HCT116 (cell line): ENCODE data around the gene TMEM121. TPM values are rescaled to one million over a fixed set of nuclear protein-coding genes. Genes with fewer than 3 reads are reported as not detected.

Experiments
- ATAC-seq: fragments of 200-7000 bp; cut with Tn5 transposase; 2 replicates; pipeline ENCODE4 v1.9.1; 2020; ENCODE audit warnings: mild to moderate bottlenecking, moderate library complexity
- BruUV-seq: library from RNA; stranded (reverse); fragments of 400-500 nt; replicated peaks from 2 replicates; lab custom pipeline; 2021; lab: Mats Ljungman, UMichigan
- CTCF ChIA-PET: fragments of 300-600 bp; sonication (Branson Sonifier 250); formaldehyde crosslinking; loops from one replicate; lab custom pipeline; 2021; ENCODE audit warnings: antibody characterized with exemption; lab: Charles Lee
- POLR2A ChIA-PET: fragments of 300-600, 350-600 bp; sonication (Branson Sonifier 250); formaldehyde crosslinking; loops from one replicate; lab custom pipeline; 2021; ENCODE audit warnings: antibody characterized with exemption; lab: Charles Lee
- RAD21 ChIA-PET, 2 experiments: fragments of 300-600 bp; sonication (Branson Sonifier 250); formaldehyde crosslinking; loops; one replicate each; lab custom pipeline; 2023; ENCODE audit warnings: low total read pairs in 2 of 2; ENCODE audit not compliant: uncharacterized antibody in 2 of 2, unreplicated experiment in 2 of 2, low non-redundant PET in 1 of 2; lab: Charles Lee
- DNase-seq: peaks from one replicate; pipeline ENCODE4 v3.0.0-alpha.2; 2010; ENCODE audit warnings: low read depth, low spot score
- H2AFZ ChIP-seq: fragments of 200-600 bp; shearing (Covaris generic), sonication (generic); 2 replicates; pipeline ENCODE4 v1.6.1; 2017; ENCODE audit warnings: low read depth, mixed run types, mixed read lengths, antibody characterized with exemption, low read length; ENCODE audit not compliant: poor library complexity, severe bottlenecking
- H3K27ac ChIP-seq: 2 replicates; pipeline ENCODE4 v1.5.1; 2012; ENCODE audit warnings: low read depth, low read length
- H3K27me3 ChIP-seq: fragments of 200-600 bp; sonication (generic); 2 replicates; pipeline ENCODE4 v1.6.1; 2016; ENCODE audit warnings: mixed run types, low read length, mixed read lengths; ENCODE audit not compliant: insufficient read depth
- H3K36me3 ChIP-seq, 2 experiments: fragments of 200-500 bp in 1 of 2; fragments of 200-600 bp in 1 of 2; sonication (Bioruptor generic) in 1 of 2; sonication (generic) in 1 of 2; 2 replicates each; pipeline versions ENCODE4 v1.5.1 to v1.6.1; 2014 to 2016; ENCODE audit warnings: low read length in 2 of 2, inconsistent platforms in 1 of 2, mixed read lengths in 1 of 2, mixed run types in 1 of 2; ENCODE audit not compliant: insufficient read depth in 2 of 2, control insufficient read depth in 1 of 2
- H3K4me1 ChIP-seq, 2 experiments: fragments of 200-600 bp in 1 of 2; sonication (generic) in 1 of 2; 2 replicates each; pipeline versions ENCODE4 v1.5.1 to v1.6.1; 2012 to 2017; ENCODE audit warnings: low read length in 2 of 2, inconsistent platforms in 1 of 2, mild to moderate bottlenecking in 1 of 2, mixed read lengths in 1 of 2, mixed run types in 1 of 2, moderate library complexity in 1 of 2; ENCODE audit not compliant: insufficient read depth in 2 of 2, control insufficient read depth in 1 of 2
- H3K4me2 ChIP-seq: fragments of 200-600 bp; sonication (generic); 2 replicates; pipeline ENCODE4 v1.6.1; 2017; ENCODE audit warnings: mixed run types, low read length, mixed read lengths
- H3K4me3 ChIP-seq, 2 experiments: fragments of 200-600 bp in 1 of 2; sonication (generic) in 1 of 2; replicated peaks in 1 of 2; 2 replicates each; pipeline ENCODE4 v1.5.1; 2011 to 2016; ENCODE audit warnings: low read length in 2 of 2, control low read depth in 1 of 2, low read depth in 1 of 2, mild to moderate bottlenecking in 1 of 2, mixed read lengths in 1 of 2, mixed run types in 1 of 2
- H3K79me2 ChIP-seq: fragments of 200-600 bp; sonication (generic); 2 replicates; pipeline ENCODE4 v1.6.1; 2017; ENCODE audit warnings: mild to moderate bottlenecking, mixed run types, low read length, moderate library complexity, mixed read lengths; ENCODE audit not compliant: insufficient read depth
- H3K9ac ChIP-seq: fragments of 200-600 bp; sonication (generic); 2 replicates; pipeline ENCODE4 v1.6.1; 2016; ENCODE audit warnings: low read length, mixed read lengths
- H3K9me2 ChIP-seq: fragments of 200-600 bp; sonication (generic), shearing (Covaris generic); 2 replicates; pipeline ENCODE4 v1.6.1; 2017; ENCODE audit warnings: mixed run types, mild to moderate bottlenecking, moderate library complexity; ENCODE audit not compliant: insufficient read depth
- H3K9me3 ChIP-seq, 2 experiments: fragments of 200-500 bp in 1 of 2; fragments of 200-600 bp in 1 of 2; sonication (Bioruptor generic) in 1 of 2; sonication (generic) in 1 of 2; 2 replicates each; pipeline ENCODE4 v1.6.1; 2014 to 2017; ENCODE audit warnings: low read length in 2 of 2, mixed read lengths in 2 of 2, inconsistent platforms in 1 of 2, low read depth in 1 of 2, mild to moderate bottlenecking in 1 of 2, mixed run types in 1 of 2, moderate library complexity in 1 of 2; ENCODE audit not compliant: control insufficient read depth in 1 of 2, insufficient read depth in 1 of 2
- H4K20me1 ChIP-seq: fragments of 200-600 bp; sonication (generic), shearing (Covaris generic); 2 replicates; pipeline ENCODE4 v1.6.1; 2017; ENCODE audit warnings: mixed run types, mild to moderate bottlenecking, moderate library complexity; ENCODE audit not compliant: insufficient read depth
- CBX3 ChIP-seq: IDR thresholded peaks from 2 replicates; pipeline ENCODE4 v1.6.1; 2012; ENCODE audit warnings: low read depth
- CEBPB ChIP-seq: IDR thresholded peaks from 2 replicates; pipeline ENCODE4 v1.6.1; 2012; ENCODE audit warnings: low read depth
- ELF1 ChIP-seq: IDR thresholded peaks from 2 replicates; pipeline ENCODE4 v1.6.1; 2012; ENCODE audit warnings: low read depth, borderline replicate concordance
- EZH2 ChIP-seq: fragments of 200-600 bp; sonication (generic); IDR thresholded peaks from 2 replicates; pipeline ENCODE4 v1.6.1; 2017; ENCODE audit warnings: antibody characterized with exemption, mixed run types
- FOSL1 ChIP-seq: IDR thresholded peaks from 2 replicates; pipeline ENCODE4 v1.6.1; 2012; ENCODE audit warnings: low read depth
- JUND ChIP-seq: IDR thresholded peaks from 2 replicates; pipeline ENCODE4 v1.6.1; 2012
- POLR2AphosphoS5 ChIP-seq: IDR thresholded peaks from 2 replicates; pipeline ENCODE4 v1.6.1; 2011; ENCODE audit warnings: mild to moderate bottlenecking, low read depth, low read length, moderate library complexity
- REST ChIP-seq: IDR thresholded peaks from 2 replicates; pipeline ENCODE4 v1.6.1; 2012; ENCODE audit warnings: low read depth
- SIN3A ChIP-seq: IDR thresholded peaks from 2 replicates; pipeline ENCODE4 v1.6.1; 2012; ENCODE audit warnings: low read depth
- SP1 ChIP-seq: IDR thresholded peaks from 2 replicates; pipeline ENCODE4 v1.6.1; 2012; ENCODE audit warnings: low read depth
- SRF ChIP-seq: IDR thresholded peaks from 2 replicates; pipeline ENCODE4 v1.6.1; 2012; ENCODE audit warnings: low read depth
- TCF7L2 ChIP-seq: IDR thresholded peaks from 2 replicates; pipeline ENCODE4 v1.7.0; 2011; ENCODE audit warnings: borderline replicate concordance, inconsistent platforms; ENCODE audit not compliant: insufficient read depth, insufficient read length; ENCODE audit errors: extremely low read depth
- ZFX ChIP-seq: fragments of 450-650 bp; IDR thresholded peaks from 2 replicates; pipeline ENCODE4 v1.6.1; 2017
- ZNF274 ChIP-seq: fragments of 200-500 bp; sonication (Bioruptor generic); IDR thresholded peaks from 2 replicates; pipeline ENCODE4 v1.6.1; 2014; ENCODE audit warnings: mild to moderate bottlenecking, low read depth, low read length, inconsistent platforms
- intact Hi-C: fragments of 100-400 bp; cut with micrococcal nuclease; formaldehyde crosslinking; loops from 2 replicates; pipeline ENCODE4 v1.10.0; 2022
- total RNA-seq: library from RNA; stranded (reverse); gene quantifications from one replicate; pipeline ENCODE4 v1.2.1, GENCODE V29; 2021; ENCODE audit not compliant: unreplicated experiment
- TF ChIP-seq, protein P1 (sequence below), 3 experiments: fragments of 200-600 bp in 1 of 3; sonication (generic) in 1 of 3; IDR thresholded peaks in 2 of 3; conservative IDR thresholded peaks in 1 of 3; 2 replicates each; pipeline ENCODE4 v1.5.1; 2012 to 2017; ENCODE audit warnings: low read depth in 2 of 3, low read length in 2 of 3, antibody characterized with exemption in 1 of 3, borderline replicate concordance in 1 of 3, control low read depth in 1 of 3, mild to moderate bottlenecking in 1 of 3, mixed read lengths in 1 of 3, mixed run types in 1 of 3, moderate library complexity in 1 of 3; ENCODE audit not compliant: insufficient read depth in 1 of 3
- TF ChIP-seq, protein P2 (sequence below): IDR thresholded peaks from 2 replicates; pipeline ENCODE4 v1.6.1; 2012
- TF ChIP-seq, protein P3 (sequence below): IDR thresholded peaks from 2 replicates; pipeline ENCODE4 v1.6.1; 2012

TMEM121 gene
- total RNA-seq, 1 experiment from 2014 or later = 5.5 TPM

DNA sequence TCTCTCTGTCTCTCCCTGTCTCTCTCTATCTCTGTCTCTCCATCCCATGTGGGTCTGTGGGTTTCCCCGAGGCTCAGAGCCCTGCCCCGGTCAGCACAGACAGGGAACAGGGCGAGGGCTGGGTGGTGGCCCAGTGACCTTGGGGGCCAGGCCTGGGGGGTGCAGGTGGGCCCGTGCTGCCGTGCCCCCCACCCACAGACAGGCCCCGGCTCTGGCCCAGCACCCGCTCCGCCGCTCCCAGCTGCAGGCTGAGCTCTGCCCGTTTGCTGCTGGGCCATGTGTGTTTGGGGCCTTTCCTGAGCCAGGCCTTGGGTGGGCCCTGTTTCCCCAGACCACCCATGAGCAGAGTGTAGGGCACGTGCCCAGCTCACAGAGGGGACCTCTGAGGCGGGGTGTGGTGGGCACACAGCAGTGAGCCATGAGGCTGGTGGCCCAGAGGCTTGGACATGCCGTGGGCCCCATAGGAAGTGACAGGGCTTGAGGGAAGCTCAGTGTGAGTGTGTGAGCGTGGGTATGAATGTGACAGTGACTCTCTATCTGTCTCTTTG is 51.0 kb downstream of the TMEM121 start:
- no peak overlapping the region for H3K27ac ChIP-seq
- no peak overlapping the region for H3K4me2 ChIP-seq
- intact Hi-C loops = no loop called here
- RAD21 ChIA-PET = no interaction called here
- H3K27me3 ChIP-seq = no peaks in the 10 kb centered on the region
- no peaks in the 10 kb centered on the region for H3K9me3 ChIP-seq
- TF ChIP-seq FOSL1 (no peak), CBX3 (no peak), POLR2AphosphoS5 (no peak), TCF7L2 (no peak), SRF (no peak), ZFX (no peak), ELF1 (no peak), JUND (no peak), ZNF274 (no peak), SIN3A (no peak), SP1 (no peak), REST (no peak), EZH2 (no peak), CEBPB (no peak)
- TF ChIP-seq, protein P1, sequence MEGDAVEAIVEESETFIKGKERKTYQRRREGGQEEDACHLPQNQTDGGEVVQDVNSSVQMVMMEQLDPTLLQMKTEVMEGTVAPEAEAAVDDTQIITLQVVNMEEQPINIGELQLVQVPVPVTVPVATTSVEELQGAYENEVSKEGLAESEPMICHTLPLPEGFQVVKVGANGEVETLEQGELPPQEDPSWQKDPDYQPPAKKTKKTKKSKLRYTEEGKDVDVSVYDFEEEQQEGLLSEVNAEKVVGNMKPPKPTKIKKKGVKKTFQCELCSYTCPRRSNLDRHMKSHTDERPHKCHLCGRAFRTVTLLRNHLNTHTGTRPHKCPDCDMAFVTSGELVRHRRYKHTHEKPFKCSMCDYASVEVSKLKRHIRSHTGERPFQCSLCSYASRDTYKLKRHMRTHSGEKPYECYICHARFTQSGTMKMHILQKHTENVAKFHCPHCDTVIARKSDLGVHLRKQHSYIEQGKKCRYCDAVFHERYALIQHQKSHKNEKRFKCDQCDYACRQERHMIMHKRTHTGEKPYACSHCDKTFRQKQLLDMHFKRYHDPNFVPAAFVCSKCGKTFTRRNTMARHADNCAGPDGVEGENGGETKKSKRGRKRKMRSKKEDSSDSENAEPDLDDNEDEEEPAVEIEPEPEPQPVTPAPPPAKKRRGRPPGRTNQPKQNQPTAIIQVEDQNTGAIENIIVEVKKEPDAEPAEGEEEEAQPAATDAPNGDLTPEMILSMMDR (IDR thresholded peaks at IDR 0.05 in 2 of 3, conservative IDR thresholded peaks at IDR 0.05 in 1 of 3; ENCODE audit: borderline replicate concordance in 1 of 3, insufficient read depth in 1 of 3, low read depth in 2 of 3, low read length in 2 of 3) = no peak
- TF ChIP-seq, protein P2, sequence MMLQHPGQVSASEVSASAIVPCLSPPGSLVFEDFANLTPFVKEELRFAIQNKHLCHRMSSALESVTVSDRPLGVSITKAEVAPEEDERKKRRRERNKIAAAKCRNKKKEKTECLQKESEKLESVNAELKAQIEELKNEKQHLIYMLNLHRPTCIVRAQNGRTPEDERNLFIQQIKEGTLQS = no peak
- TF ChIP-seq, protein P3, sequence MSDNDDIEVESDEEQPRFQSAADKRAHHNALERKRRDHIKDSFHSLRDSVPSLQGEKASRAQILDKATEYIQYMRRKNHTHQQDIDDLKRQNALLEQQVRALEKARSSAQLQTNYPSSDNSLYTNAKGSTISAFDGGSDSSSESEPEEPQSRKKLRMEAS = no peak
- TF ChIP-seq, all 23 proteins: peak for 0
- no peak overlapping the region for H2AFZ ChIP-seq
- BruUV-seq = no TSS peak
- H4K20me1 ChIP-seq = no peaks in the 10 kb centered on the region
- ATAC-seq (no peak), DNase-seq (no peak)
- no peaks in the 10 kb centered on the region for H3K4me1 ChIP-seq
- H3K9ac ChIP-seq = no peak overlapping the region
- no peak overlapping the region for H3K4me3 ChIP-seq
- POLR2A ChIA-PET = no interaction called here
- no peaks in the 10 kb centered on the region for H3K9me2 ChIP-seq
- CTCF ChIA-PET = no interaction called here
- H3K36me3 ChIP-seq = no peaks in the 10 kb centered on the region
- H3K79me2 ChIP-seq = no peaks in the 10 kb centered on the region
